D341Med (cell line): Measurements from ENCODE around the gene METAP1D.
"Not testable (repeated sequence)": the region's sequence is repeated elsewhere in the genome, so short reads cannot be mapped to it uniquely, and the experiment has no call there.

Source experiments
- DNase-seq: peaks from one replicate; pipeline ENCODE4 v3.0.0; 2012; ENCODE audit warnings: low spot score

The METAP1D gene

GRCh38 chr2:172102391-172103359 lies 102.9 kb downstream of the METAP1D start, which contains the start of gene DLX2:
Gene DLX2 (minus strand): TSS chr2:172102900. CDS start chr2:172102538, 362 bp downstream.
- peak; percentile 94 for DNase-seq

DNA sequence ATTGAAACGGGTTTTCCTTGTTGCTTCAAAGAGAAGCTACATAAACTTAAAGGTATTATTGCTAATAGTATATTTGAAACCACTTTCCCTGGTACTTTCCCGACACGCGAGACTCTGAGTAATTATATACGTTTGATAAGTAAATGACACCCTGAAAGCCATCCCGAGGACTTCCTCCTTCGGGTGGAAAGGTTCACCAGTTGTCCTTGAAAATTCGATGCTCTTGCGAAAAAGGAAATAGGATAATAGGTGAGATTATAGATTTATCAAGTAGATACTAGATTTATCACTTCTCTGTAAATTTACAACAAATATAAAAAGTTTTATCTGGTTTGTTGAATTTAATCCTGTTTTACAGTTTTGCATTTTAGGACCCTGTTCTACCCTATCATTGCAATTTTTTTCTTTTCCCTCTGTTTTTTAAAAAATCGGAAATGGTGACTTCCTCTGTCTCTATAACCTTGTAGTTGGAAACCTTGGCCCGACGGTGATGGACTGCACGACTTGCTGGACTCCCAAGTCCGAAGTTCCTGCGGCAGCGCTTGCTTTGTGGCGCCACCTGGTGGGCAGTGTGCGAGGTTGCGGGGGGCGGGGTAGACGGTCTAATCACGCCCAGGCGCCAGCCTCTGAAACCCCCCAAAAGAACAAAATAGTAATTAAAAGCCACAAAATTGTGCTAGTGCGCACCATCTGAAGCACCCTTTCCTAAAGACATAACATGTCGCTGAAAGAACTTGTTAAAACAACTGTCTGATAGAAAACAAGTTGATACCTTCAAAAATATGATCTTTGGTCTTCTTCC lies 103.9 kb downstream of the METAP1D start:
- DNase-seq: peak; percentile 83

DNA sequence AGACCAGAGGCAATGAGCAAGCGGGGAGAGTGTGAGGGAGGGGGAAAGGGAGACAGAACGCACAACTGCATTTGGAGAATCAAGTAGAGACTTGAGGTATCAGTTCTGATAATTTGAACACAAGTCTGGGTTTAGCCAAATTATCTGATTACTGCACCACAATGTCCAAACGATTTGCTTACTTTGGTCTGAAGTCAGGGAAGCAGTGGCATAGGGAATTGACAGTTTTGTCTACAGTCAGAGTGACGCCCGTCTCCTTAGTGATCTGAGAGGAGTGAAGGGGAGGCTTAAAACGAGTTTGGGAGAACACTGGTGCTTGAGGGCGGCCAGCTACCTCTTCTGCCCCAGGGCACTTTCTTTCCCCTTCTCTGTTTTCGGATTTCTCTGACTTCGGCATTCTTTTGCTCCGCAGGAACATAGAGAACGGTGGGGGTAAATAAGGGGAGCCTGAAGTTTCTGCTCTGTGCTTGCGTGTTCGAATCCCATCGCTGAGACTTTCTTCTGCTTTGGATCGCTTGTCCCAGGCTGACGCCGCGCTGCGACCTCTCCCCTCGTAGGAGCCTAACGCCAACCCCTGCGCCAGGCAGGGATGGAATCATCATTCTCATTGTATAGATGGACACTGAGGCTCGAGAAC lies 105.8 kb downstream of the METAP1D start:
- no peak for DNase-seq

DNA sequence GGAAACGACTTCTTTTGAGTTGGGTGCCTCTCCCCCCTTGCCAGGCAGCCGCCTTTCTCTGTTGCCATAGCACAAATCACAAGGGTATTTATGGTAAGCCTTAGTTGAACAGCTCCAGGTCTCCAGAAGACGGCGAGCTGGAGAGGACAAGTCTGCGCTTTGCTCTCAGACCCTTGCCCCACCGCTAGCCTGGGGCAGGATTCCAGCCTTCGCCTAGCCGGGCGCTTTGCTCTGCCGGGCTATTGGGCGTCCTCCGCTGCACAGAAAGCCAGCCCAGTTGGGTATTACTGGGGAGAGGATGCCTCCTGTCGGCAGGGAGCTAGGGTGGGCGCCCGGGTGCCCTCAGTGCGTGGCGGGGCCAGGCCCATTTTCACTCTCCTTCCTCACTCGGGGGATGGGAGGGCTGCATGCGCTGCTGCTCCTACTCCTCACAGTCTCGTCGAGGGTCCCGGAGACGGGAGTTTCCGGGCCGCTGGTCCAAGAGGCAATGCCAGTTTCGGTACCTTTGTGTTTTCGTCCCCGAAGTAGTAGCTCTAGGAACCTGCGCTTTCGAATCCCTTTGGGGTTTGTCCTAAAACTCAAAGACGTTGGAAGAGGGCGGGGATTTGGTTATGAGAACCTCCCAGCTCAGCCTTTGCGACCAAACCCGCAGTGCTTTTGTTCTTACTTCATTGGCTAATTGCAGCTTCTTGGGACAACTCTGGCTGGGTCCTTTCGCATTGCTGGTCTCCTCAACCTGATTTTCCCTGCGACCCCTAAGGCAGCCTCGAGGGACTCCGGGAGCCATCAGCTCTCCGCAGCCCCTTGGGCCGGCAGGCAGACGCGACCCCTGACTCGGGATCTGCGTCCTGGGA lies 106.6 kb downstream of the METAP1D start:
- no peak for DNase-seq

DNA sequence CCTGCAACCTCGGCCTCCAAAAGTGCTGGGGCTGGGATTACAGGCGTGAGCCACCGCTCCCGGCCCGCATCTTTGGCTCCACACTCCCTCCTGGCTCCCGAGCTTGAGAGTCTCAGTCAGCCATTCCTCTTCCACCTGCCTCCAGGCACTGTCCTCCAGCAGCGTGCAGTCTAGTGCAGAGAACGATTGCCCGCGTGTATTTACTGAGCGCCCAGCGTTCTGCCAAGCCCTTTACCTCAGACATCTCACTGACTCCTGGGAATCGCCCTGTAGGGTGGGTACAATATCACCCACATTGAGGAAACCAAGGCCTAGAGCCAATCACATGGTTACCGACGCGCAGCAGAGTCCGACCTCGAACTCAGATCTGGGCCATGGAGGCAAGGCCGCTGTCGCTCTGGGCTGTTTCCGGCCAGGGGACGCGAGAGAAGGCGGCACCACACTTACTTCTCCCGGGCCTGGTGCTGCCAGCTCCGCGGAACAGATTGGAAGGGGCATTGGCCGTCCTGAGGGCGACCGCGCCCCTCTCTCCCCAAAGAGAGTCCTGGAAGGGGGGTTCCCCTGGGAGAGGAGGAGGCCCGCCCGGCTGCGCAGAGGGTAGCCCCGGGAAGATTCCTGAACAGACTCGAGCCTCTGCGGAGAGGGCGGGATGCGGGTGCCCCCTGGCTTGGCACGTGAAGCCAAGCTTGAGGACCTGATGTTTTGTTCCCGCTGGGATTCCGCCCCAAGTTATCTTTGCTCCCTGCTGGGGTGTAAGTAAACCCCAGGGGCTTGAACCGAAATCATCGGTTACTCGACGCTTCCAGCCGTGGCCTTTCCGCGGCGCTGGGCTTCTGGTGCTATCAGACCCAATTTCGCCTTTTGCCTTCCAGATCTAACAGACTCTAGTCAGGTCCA lies 108.2 kb downstream of the METAP1D start:
- DNase-seq: no peak

GRCh38 chr2:172108587-172108930 lies 108.8 kb downstream of the METAP1D start:
- no peak for DNase-seq

DNA sequence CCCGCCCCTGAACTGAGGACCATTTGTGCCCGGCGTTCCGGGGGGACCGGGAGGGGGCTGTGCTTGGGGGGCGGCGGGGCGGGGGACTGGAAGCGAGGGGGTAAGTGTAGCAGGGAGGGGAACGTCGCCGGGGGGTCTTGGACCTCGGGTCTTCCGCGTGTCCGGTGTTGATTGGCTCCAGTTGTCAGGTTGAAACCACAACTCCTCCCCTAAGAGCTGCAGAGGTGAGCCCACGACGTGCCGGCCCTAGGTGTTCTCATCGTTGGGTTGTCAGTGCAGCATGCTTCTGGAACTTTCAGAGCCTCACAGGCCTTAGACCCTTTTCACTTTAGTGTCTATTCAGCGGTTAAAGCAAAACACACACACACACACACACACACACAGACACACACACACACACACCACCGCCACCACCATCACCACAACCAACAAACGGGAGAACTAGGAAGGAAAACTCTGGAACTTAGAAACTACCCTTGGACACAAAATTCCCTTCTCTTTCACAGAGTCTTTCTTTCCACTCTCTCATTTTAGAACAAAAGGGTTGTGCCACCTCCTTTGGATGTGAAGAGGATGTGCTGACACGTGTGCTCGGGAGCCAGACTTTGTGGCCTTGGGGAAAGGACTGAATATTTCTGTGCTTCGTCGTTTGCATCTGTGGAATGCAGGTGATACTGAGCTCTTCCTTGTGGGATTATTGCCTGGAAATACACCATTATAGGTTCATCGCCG lies 109.7 kb downstream of the METAP1D start:
- DNase-seq: no peak

- DNase-seq: no peak
Measured at GRCh38 chr2:172109988-172110811, 110.4 kb downstream of the METAP1D start.

GRCh38 chr2:172113617-172114016 lies 113.9 kb downstream of the METAP1D start:
- DNase-seq: no peak

DNA sequence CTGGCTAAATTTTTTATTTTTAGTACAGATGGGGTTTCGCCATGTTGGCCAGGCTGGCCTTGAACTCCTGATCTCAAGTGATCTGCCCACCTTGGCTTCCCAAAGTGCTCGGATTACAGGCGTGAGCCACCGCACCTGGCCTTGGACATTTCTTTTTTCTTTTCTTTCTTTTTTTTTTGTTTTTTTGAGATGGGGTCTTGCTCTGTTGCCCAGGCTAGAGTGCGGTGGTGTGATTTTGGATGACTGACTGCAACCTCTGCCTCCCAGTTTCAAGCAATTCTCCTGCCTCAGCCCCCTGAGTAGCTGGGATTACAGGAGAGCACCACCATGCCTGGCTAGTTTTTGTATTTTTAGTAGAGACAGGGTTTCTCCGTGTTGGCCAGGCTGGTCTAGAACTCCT lies 114.4 kb downstream of the METAP1D start:
- DNase-seq: not testable (repeated sequence)

DNA sequence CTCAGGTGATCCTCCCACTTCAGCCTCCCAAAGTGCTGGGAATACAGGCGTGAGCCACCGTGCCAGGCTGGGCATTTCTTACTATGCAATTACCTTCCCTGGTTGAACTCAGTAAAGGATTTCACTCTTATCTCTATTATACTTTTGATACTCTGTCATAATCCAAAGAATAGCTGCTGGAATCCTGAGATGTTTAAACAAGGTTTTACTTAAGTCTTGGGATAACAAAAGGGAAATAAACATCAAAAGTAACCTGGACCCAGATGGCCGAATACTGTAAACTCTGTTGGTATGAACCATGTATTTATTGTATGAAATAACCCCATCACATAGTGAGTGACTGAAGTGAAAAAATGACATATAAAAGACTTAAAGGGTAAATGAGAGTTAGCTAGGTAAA lies 114.8 kb downstream of the METAP1D start:
- DNase-seq: no peak

GRCh38 chr2:172116107-172116506 lies 116.4 kb downstream of the METAP1D start:
- DNase-seq: no peak

DNA sequence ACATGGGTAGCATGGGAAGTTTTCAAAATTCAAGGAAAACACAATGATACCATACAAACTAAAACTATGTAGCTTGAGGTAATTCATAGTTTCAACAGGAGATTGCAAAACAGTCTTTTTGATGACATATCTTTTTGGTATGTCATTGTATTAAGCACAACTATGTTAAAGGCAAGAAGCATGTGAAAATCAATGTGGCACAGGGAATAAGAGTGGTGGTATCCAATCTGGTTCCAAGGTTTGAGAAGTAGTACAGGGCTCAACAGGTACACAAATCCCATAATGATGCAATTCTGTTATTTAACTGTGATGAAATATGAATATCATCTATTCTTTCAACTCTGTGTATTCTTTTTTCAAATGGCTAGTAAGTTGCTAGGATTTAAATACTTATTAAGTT lies 119.3 kb downstream of the METAP1D start:
- DNase-seq: no peak

DNA sequence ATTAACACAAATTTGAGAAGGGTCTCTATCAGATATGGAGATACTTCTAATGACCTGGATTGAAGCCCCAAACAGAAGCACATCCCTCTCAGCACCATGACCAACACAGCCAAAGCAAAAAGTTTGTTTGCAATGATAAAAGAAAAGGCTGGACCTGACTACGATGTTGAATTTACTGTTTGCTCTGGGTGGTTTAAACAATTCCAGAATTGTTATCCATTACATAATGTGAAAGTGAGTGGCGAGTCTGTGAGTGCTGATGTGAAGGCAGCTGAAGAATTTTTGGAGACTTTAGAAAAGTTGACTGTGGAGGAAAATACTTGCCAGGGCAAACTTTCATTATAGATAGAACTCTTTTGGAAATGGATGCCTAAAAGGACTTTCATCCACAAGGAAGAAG lies 120.4 kb downstream of the METAP1D start:
- DNase-seq: no peak

DNA sequence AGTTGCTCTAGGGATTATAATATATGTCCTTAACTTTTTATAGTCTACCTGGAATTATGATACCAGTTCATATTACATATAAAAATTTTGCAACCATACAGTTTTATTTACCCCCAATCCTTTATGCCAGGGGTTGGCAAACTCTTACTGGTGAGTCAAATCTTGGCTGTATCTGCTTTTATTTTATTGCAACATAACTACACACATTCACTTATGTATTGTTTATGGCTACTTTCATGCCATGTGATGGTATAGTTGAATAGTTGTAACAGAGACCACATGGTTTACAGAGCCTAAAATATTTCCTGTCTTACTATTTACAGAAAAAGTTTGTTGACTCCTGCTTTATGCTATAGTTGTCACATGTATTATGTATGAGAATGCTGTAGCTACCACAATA lies 128.7 kb downstream of the METAP1D start:
- no peak for DNase-seq

DNA sequence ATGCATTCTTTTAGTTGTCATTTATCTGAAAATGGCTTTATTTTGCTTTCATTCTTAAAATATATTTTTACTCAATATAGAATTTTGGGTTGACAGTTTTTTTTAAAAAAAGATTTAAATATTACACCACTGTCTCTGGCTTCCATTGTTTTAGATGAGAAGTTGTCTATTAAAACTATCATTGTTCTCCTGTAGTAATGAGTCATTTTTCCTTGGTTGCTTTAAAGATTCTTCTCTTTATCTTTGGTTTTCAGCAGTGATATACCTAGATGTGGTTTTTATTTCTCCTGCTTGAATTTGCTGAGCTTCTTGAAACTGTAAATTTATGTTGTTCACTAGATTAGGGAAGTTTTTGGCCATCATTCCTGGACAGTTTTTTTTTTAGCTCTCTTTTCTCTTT lies 129.7 kb downstream of the METAP1D start:
- no peak for DNase-seq
